ENCODE results near the gene DCAF5.
"Not testable (repeated sequence)": the region's sequence is repeated elsewhere in the genome, so short reads cannot be mapped to it uniquely, and the experiment has no call there.

DCAF5 gene

GRCh38 chr14:69042299-69042698 lies 110.6 kb downstream of the DCAF5 start:
- DNase-seq = no peak

- DNase-seq = no peak
Measured at GRCh38 chr14:69041783-69042182, 111.1 kb downstream of the DCAF5 start.

GRCh38 chr14:69040353-69040752 lies 112.6 kb downstream of the DCAF5 start:
- no peak for DNase-seq

GRCh38 chr14:69039288-69039628 lies 113.7 kb downstream of the DCAF5 start:
- no peak for DNase-seq

- DNase-seq = no peak
Measured at GRCh38 chr14:69038455-69039287, 114.2 kb downstream of the DCAF5 start.

GRCh38 chr14:69037790-69038454 lies 115.0 kb downstream of the DCAF5 start:
- DNase-seq = no peak

GRCh38 chr14:69036757-69037506 lies 116.0 kb downstream of the DCAF5 start:
- no peak for DNase-seq

- DNase-seq = no peak
Measured at GRCh38 chr14:69034612-69035262, 118.2 kb downstream of the DCAF5 start.

- DNase-seq = no peak
Measured at GRCh38 chr14:69027242-69027913, 125.5 kb downstream of the DCAF5 start.

- DNase-seq = no peak
Measured at GRCh38 chr14:69023035-69023434, 129.9 kb downstream of the DCAF5 start.

GRCh38 chr14:69022093-69022492 lies 130.8 kb downstream of the DCAF5 start:
- not testable (repeated sequence) for DNase-seq

- no peak for DNase-seq
Measured at GRCh38 chr14:69017706-69018105, 135.2 kb downstream of the DCAF5 start.

GRCh38 chr14:69014829-69015259 lies 138.1 kb downstream of the DCAF5 start:
- no peak for DNase-seq

GRCh38 chr14:69013943-69014782 lies 138.8 kb downstream of the DCAF5 start:
- peak; percentile 58 for DNase-seq

- no peak for DNase-seq
Measured at GRCh38 chr14:69012256-69012953, 140.5 kb downstream of the DCAF5 start.

- no peak for DNase-seq
Measured at GRCh38 chr14:69010648-69011047, 142.3 kb downstream of the DCAF5 start.

- peak; percentile 68 for DNase-seq
Measured at GRCh38 chr14:69008421-69008884, 144.5 kb downstream of the DCAF5 start.

- no peak for DNase-seq
Measured at GRCh38 chr14:69006346-69006745, 146.6 kb downstream of the DCAF5 start.

GRCh38 chr14:69005432-69006148 lies 147.3 kb downstream of the DCAF5 start:
- DNase-seq = peak; percentile 69

All from right hindlimb (tissue), 1 donor.